SK-N-MC (cell line): ENCODE data around the gene ZC3H13.

Experiments used
- EZH2 ChIP-seq: fragments of 200-600 bp; sonication (generic); IDR thresholded peaks from one replicate; pipeline ENCODE4 v1.6.1; 2017; ENCODE audit warnings: antibody characterized with exemption
- FOXP2 ChIP-seq: optimal IDR thresholded peaks from 2 replicates; pipeline ENCODE3; 2011; ENCODE audit warnings: mild to moderate bottlenecking, moderate library complexity; ENCODE audit not compliant: insufficient read depth; ENCODE audit errors: extremely low read length, control extremely low read depth
- POLR2AphosphoS5 ChIP-seq: IDR thresholded peaks from 2 replicates; pipeline ENCODE4 v1.6.1; 2012; ENCODE audit warnings: mild to moderate bottlenecking, low read depth, low read length, borderline replicate concordance

- TF ChIP-seq POLR2AphosphoS5 (peak; percentile 33; the same call in 1 of the 2 replicates), EZH2 (no peak), FOXP2 (no peak)
These were observed 27.2 kb upstream of the ZC3H13 start for GRCh38 chr13:46079770-46080169.
